ENCODE measurements around the gene RANBP17.
"Not testable (repeated sequence)": the region's sequence is repeated elsewhere in the genome, so short reads cannot be mapped to it uniquely, and the experiment has no call there.

RANBP17 gene

GRCh38 chr5:170865622-170866021 lies 3.8 kb downstream of the RANBP17 start:
- no peak for TF ChIP-seq CSDC2 (CRISPR knock-in tag; IDR thresholded peaks at IDR 0.05)
- no peak for TF ChIP-seq CSRNP3 (CRISPR knock-in tag; IDR thresholded peaks at IDR 0.05)
- no peak for TF ChIP-seq CREB5 (CRISPR knock-in tag; IDR thresholded peaks at IDR 0.05; ENCODE audit: low read depth)
- no peak for TF ChIP-seq RARB (CRISPR knock-in tag; IDR thresholded peaks at IDR 0.05)
- no peak for TF ChIP-seq ISL1 (CRISPR knock-in tag; IDR thresholded peaks at IDR 0.05)
- TF ChIP-seq ZNF565 (CRISPR knock-in tag; conservative IDR thresholded peaks at IDR 0.05; ENCODE audit: low read depth), result no peak
- TF ChIP-seq ZC3H10 (CRISPR knock-in tag; IDR thresholded peaks at IDR 0.05), result no peak
- TF ChIP-seq ZNF70 (CRISPR knock-in tag; IDR thresholded peaks at IDR 0.05), result no peak
- ATAC-seq, result no peak

DNA sequence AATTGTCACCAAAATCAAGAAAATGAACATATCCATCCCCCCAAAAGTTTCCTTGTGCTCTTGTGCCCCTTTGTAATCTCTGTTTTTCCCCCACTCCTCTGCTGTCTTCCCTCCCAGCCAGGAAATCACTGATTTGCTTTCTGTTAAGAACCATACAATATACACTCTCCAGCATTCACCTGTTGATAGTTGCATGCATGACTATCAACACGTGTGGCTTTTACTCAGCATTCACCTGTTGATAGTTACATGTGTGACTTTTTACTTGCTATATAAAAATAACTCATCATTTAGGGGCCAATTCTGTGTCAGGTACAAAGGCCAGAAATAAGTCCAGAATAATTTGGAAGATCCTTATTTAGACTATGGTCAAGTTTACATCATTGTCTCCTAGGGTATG lies 6.0 kb downstream of the RANBP17 start:
- no peak for ATAC-seq
- TF ChIP-seq SNAI2 (CRISPR knock-in tag; IDR thresholded peaks at IDR 0.05) (no peak), CSRNP3 (CRISPR knock-in tag; IDR thresholded peaks at IDR 0.05) (no peak), TCF4 (CRISPR knock-in tag; IDR thresholded peaks at IDR 0.05; ENCODE audit: borderline replicate concordance) (no peak), PPARA (CRISPR knock-in tag; IDR thresholded peaks at IDR 0.05; ENCODE audit: borderline replicate concordance) (no peak)

- TF ChIP-seq ZNF8 (CRISPR knock-in tag; IDR thresholded peaks at IDR 0.05), result peak; percentile 91
- not testable (repeated sequence) for ATAC-seq
These were observed 8.6 kb downstream of the RANBP17 start for GRCh38 chr5:170870390-170870789.

- TF ChIP-seq ISL1 (CRISPR knock-in tag; IDR thresholded peaks at IDR 0.05) (no peak), ZNF8 (CRISPR knock-in tag; IDR thresholded peaks at IDR 0.05) (no peak), ZFP3 (CRISPR knock-in tag; IDR thresholded peaks at IDR 0.05) (no peak), RARB (CRISPR knock-in tag; IDR thresholded peaks at IDR 0.05) (no peak), GLIS3 (CRISPR knock-in tag; IDR thresholded peaks at IDR 0.05) (no peak), SNAI2 (CRISPR knock-in tag; IDR thresholded peaks at IDR 0.05) (no peak), TOX (CRISPR knock-in tag; IDR thresholded peaks at IDR 0.05; ENCODE audit: borderline replicate concordance) (no peak), ZC3H10 (CRISPR knock-in tag; IDR thresholded peaks at IDR 0.05) (no peak), CREB5 (CRISPR knock-in tag; IDR thresholded peaks at IDR 0.05; ENCODE audit: low read depth) (no peak), PPARA (CRISPR knock-in tag; IDR thresholded peaks at IDR 0.05; ENCODE audit: borderline replicate concordance) (no peak), TCF4 (CRISPR knock-in tag; IDR thresholded peaks at IDR 0.05; ENCODE audit: borderline replicate concordance) (no peak), OSR1 (CRISPR knock-in tag; IDR thresholded peaks at IDR 0.05) (no peak)
- TF ChIP-seq, protein P1, sequence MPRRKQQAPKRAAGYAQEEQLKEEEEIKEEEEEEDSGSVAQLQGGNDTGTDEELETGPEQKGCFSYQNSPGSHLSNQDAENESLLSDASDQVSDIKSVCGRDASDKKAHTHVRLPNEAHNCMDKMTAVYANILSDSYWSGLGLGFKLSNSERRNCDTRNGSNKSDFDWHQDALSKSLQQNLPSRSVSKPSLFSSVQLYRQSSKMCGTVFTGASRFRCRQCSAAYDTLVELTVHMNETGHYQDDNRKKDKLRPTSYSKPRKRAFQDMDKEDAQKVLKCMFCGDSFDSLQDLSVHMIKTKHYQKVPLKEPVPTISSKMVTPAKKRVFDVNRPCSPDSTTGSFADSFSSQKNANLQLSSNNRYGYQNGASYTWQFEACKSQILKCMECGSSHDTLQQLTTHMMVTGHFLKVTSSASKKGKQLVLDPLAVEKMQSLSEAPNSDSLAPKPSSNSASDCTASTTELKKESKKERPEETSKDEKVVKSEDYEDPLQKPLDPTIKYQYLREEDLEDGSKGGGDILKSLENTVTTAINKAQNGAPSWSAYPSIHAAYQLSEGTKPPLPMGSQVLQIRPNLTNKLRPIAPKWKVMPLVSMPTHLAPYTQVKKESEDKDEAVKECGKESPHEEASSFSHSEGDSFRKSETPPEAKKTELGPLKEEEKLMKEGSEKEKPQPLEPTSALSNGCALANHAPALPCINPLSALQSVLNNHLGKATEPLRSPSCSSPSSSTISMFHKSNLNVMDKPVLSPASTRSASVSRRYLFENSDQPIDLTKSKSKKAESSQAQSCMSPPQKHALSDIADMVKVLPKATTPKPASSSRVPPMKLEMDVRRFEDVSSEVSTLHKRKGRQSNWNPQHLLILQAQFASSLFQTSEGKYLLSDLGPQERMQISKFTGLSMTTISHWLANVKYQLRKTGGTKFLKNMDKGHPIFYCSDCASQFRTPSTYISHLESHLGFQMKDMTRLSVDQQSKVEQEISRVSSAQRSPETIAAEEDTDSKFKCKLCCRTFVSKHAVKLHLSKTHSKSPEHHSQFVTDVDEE (CRISPR knock-in tag; IDR thresholded peaks at IDR 0.05), result no peak
- TF ChIP-seq, protein P2, sequence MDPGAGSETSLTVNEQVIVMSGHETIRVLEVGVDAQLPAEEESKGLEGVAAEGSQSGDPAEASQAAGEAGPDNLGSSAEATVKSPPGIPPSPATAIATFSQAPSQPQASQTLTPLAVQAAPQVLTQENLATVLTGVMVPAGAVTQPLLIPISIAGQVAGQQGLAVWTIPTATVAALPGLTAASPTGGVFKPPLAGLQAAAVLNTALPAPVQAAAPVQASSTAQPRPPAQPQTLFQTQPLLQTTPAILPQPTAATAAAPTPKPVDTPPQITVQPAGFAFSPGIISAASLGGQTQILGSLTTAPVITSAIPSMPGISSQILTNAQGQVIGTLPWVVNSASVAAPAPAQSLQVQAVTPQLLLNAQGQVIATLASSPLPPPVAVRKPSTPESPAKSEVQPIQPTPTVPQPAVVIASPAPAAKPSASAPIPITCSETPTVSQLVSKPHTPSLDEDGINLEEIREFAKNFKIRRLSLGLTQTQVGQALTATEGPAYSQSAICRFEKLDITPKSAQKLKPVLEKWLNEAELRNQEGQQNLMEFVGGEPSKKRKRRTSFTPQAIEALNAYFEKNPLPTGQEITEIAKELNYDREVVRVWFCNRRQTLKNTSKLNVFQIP (CRISPR knock-in tag; IDR thresholded peaks at IDR 0.05; ENCODE audit: borderline replicate concordance, low read depth), result no peak
- no peak for ATAC-seq
These were observed 12.2 kb downstream of the RANBP17 start for GRCh38 chr5:170874017-170874416.

All from SK-N-SH treated with all-trans-retinoic acid at 6 μM for 48 hours (cell line).